Neural cell (in vitro differentiated cells): ENCODE results near the gene MAGEA8.

Experiments
- EP300 ChIP-seq: fragments of 450-650 bp; conservative IDR thresholded peaks from 2 replicates; pipeline ENCODE4 v1.6.1; 2014; ENCODE audit warnings: antibody characterized with exemption, mild to moderate bottlenecking, moderate library complexity; ENCODE audit not compliant: poor library complexity, severe bottlenecking
- EZH2 ChIP-seq: fragments of 200-600, 300-800 bp; shearing (Covaris generic), sonication (generic); IDR thresholded peaks from 2 replicates; pipeline ENCODE4 v1.6.1; 2014; ENCODE audit warnings: antibody characterized with exemption, low read length, borderline replicate concordance, mild to moderate bottlenecking; ENCODE audit not compliant: insufficient read depth, poor library complexity, severe bottlenecking
- TF ChIP-seq, protein P1 (sequence below): fragments of 450-650 bp; IDR thresholded peaks from 2 replicates; pipeline ENCODE4 v1.5.1; 2014; ENCODE audit warnings: antibody characterized with exemption, mild to moderate bottlenecking, moderate library complexity; ENCODE audit not compliant: poor library complexity, severe bottlenecking
- TF ChIP-seq, protein P2 (sequence below): IDR thresholded peaks from 2 replicates; pipeline ENCODE4 v1.6.1; 2012; ENCODE audit warnings: borderline replicate concordance

- TF ChIP-seq, protein P1, sequence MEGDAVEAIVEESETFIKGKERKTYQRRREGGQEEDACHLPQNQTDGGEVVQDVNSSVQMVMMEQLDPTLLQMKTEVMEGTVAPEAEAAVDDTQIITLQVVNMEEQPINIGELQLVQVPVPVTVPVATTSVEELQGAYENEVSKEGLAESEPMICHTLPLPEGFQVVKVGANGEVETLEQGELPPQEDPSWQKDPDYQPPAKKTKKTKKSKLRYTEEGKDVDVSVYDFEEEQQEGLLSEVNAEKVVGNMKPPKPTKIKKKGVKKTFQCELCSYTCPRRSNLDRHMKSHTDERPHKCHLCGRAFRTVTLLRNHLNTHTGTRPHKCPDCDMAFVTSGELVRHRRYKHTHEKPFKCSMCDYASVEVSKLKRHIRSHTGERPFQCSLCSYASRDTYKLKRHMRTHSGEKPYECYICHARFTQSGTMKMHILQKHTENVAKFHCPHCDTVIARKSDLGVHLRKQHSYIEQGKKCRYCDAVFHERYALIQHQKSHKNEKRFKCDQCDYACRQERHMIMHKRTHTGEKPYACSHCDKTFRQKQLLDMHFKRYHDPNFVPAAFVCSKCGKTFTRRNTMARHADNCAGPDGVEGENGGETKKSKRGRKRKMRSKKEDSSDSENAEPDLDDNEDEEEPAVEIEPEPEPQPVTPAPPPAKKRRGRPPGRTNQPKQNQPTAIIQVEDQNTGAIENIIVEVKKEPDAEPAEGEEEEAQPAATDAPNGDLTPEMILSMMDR = no peak
- TF ChIP-seq, protein P2, sequence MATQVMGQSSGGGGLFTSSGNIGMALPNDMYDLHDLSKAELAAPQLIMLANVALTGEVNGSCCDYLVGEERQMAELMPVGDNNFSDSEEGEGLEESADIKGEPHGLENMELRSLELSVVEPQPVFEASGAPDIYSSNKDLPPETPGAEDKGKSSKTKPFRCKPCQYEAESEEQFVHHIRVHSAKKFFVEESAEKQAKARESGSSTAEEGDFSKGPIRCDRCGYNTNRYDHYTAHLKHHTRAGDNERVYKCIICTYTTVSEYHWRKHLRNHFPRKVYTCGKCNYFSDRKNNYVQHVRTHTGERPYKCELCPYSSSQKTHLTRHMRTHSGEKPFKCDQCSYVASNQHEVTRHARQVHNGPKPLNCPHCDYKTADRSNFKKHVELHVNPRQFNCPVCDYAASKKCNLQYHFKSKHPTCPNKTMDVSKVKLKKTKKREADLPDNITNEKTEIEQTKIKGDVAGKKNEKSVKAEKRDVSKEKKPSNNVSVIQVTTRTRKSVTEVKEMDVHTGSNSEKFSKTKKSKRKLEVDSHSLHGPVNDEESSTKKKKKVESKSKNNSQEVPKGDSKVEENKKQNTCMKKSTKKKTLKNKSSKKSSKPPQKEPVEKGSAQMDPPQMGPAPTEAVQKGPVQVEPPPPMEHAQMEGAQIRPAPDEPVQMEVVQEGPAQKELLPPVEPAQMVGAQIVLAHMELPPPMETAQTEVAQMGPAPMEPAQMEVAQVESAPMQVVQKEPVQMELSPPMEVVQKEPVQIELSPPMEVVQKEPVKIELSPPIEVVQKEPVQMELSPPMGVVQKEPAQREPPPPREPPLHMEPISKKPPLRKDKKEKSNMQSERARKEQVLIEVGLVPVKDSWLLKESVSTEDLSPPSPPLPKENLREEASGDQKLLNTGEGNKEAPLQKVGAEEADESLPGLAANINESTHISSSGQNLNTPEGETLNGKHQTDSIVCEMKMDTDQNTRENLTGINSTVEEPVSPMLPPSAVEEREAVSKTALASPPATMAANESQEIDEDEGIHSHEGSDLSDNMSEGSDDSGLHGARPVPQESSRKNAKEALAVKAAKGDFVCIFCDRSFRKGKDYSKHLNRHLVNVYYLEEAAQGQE = no peak
- TF ChIP-seq EP300 (no peak), EZH2 (no peak)
Observed at GRCh38 chrX:149908727-149909126, 27.7 kb downstream of the MAGEA8 start.
